Duodenal mucosa (tissue), 2 donors: ENCODE data around the gene RPL10.

Experiments
- H3K27ac ChIP-seq: one replicate; pipeline ENCODE4 v1.7.0; 2013; ENCODE audit warnings: low read depth, low read length
- H3K27me3 ChIP-seq, 2 donors: one replicate each; pipeline ENCODE4 v1.7.0; 2013; ENCODE audit warnings: low read length in 2 of 2, control low read depth in 1 of 2; ENCODE audit not compliant: insufficient read depth in 2 of 2, control insufficient read depth in 1 of 2
- H3K36me3 ChIP-seq, 2 donors: one replicate each; pipeline ENCODE4 v1.7.0; 2013; ENCODE audit warnings: low read length in 2 of 2, control low read depth in 1 of 2; ENCODE audit not compliant: insufficient read depth in 2 of 2, control insufficient read depth in 1 of 2
- H3K4me1 ChIP-seq, 2 donors: one replicate each; pipeline ENCODE4 v1.7.0; 2013; ENCODE audit warnings: low read length in 2 of 2, control low read depth in 1 of 2; ENCODE audit not compliant: insufficient read depth in 2 of 2, control insufficient read depth in 1 of 2
- H3K4me3 ChIP-seq, 2 donors: one replicate each; pipeline ENCODE4 v1.7.0; 2013; ENCODE audit warnings: low read length in 2 of 2, low read depth in 1 of 2
- H3K9ac ChIP-seq, 2 donors: one replicate each; pipeline ENCODE4 v1.7.0; 2013; ENCODE audit warnings: low read length in 2 of 2, low read depth in 1 of 2
- H3K9me3 ChIP-seq, 2 donors: one replicate each; pipeline ENCODE4 v1.7.0; 2013; ENCODE audit warnings: low read length in 2 of 2, control low read depth in 1 of 2; ENCODE audit not compliant: control insufficient read depth in 1 of 2

Gene RPL10

GRCh38 chrX:154397888-154398667 is at the start of gene RPL10:
RPL10 (plus strand) TSS chrX:154398377; CDS start chrX:154398520, 143 bp downstream.
- Histone ChIP-seq H3K4me1 (peaks cover 12 to 16% of the 10 kb centered on the region in 2 donors), H3K27ac (peak within 1 kb of the TSS; percentile 97), H3K36me3 (peaks cover 19 to 23% of the 10 kb centered on the region in 2 donors), H3K4me3 (peak within 1 kb of the TSS; percentile 80 to 90), H3K27me3 (no peaks in the 10 kb centered on the region), H3K9ac (peak within 1 kb of the TSS; percentile 94 to 99), H3K9me3 (no peaks in the 10 kb centered on the region)

DNA sequence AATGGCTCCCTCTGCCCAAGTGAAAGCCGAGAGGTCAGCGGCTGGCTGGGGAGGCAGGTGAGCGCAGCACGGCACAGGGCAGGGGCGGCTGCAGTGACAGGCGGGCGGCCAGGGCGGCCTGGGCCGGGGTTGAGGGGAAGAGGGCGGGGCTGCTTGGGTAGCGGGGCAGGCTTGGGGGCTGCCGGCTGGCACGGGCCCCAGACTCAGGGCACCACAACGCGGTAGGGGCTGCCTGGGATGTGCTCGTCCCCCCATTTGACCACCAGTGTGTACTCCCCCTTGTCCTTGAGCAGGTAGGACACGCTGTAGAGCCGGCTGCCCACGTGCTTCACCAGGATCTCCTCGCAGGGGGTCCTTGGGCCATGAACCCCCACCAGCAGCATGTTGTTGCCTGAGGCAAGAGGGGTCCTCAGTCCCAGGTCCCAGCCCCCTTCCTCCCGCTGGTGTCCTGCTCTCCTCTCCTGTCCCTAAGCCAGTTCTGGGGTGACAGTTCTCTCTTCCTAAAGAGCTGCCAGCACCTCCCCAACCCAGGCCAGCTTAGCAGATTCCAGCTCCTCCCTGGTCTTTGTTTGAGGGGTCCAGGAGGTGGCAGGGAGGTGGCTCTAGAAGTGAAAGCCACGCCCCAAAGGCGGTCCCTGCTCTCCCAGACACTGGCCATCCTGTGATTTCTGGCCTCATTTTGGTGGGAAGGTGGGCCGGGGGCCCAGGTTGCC is 49.4 kb upstream of the RPL10 start:
- H3K9me3 ChIP-seq, result no peaks in the 10 kb centered on the region
- no peak overlapping the region for H3K9ac ChIP-seq
- H3K4me1 ChIP-seq, result peaks cover 19 to 23% of the 10 kb centered on the region in 2 donors
- no peak overlapping the region for H3K27ac ChIP-seq
- H3K4me3 ChIP-seq, result no peak overlapping the region
- peaks cover 5 to 21% of the 10 kb centered on the region in 2 donors for H3K36me3 ChIP-seq
- no peaks in the 10 kb centered on the region for H3K27me3 ChIP-seq

DNA sequence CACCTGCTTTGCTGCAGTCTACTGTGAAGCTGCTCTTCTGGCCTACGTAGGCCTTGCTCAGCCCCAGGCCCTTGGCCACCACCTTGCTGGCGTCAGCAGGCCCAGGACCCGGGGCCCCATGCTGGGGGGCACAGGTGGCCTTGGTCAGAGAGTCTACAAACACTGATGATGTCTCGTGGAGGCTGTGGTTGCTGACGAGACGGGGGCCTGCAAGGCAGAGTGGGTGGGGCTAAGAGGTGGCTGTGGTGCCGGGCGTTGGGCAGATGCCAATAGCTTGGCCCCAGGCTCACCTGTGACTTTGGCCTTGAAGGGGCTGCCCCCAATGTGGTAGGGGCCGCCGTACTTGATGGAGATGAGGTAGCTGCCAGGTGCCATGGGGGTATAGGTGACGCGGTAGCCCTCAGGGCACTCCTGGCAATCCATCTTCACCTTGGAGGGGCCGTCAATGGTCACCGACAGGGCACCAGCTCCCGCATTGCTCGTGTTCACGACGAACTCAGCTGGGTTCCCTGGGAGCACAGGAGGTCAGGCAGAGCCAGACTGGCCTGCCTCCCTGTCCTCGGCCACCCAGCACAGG is 48.7 kb upstream of the RPL10 start:
- peaks cover 5 to 26% of the 10 kb centered on the region in 2 donors for H3K36me3 ChIP-seq
- H3K27me3 ChIP-seq, result no peaks in the 10 kb centered on the region
- H3K9me3 ChIP-seq, result no peaks in the 10 kb centered on the region
- H3K4me1 ChIP-seq, result peaks cover 19 to 23% of the 10 kb centered on the region in 2 donors
- no peak overlapping the region for H3K4me3 ChIP-seq
- H3K27ac ChIP-seq, result no peak overlapping the region
- no peak overlapping the region for H3K9ac ChIP-seq

DNA sequence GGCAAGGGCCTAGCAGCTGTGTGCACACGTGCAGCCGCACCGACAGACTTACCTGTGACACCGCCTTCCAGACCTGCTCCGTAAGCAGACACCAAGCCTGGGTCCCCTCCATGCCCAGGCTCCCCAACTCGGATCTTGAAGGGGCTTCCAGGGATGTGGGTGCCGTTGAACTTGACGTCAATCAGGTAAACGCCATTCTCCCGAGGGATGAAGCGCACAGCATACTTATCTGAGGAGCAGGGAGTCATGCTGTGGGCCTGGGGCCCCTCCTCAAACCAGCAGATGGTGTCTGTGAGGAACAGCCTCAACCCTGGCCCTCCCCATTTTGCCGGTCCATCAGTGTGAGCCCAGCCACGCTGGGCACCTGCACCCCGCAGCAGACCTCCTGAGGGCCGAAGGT is 48.2 kb upstream of the RPL10 start:
- no peak overlapping the region for H3K4me3 ChIP-seq
- no peak overlapping the region for H3K27ac ChIP-seq
- H3K9me3 ChIP-seq, result no peaks in the 10 kb centered on the region
- H3K27me3 ChIP-seq, result no peaks in the 10 kb centered on the region
- H3K4me1 ChIP-seq, result peaks cover 19 to 23% of the 10 kb centered on the region in 2 donors
- H3K36me3 ChIP-seq, result peaks cover 5 to 26% of the 10 kb centered on the region in 2 donors
- peak overlapping the region in 1 of 2 donors; percentile 54 for H3K9ac ChIP-seq

- Histone ChIP-seq H3K36me3 (peaks cover 5 to 26% of the 10 kb centered on the region in 2 donors), H3K9ac (peak overlapping the region; percentile 48 to 54), H3K4me1 (peaks cover 19 to 23% of the 10 kb centered on the region in 2 donors), H3K27me3 (no peaks in the 10 kb centered on the region), H3K4me3 (peak overlapping the region in 1 of 2 donors; percentile 15), H3K9me3 (no peaks in the 10 kb centered on the region), H3K27ac (peak overlapping the region; percentile 32)
Measured at GRCh38 chrX:154350429-154351182, 47.6 kb upstream of the RPL10 start.

DNA sequence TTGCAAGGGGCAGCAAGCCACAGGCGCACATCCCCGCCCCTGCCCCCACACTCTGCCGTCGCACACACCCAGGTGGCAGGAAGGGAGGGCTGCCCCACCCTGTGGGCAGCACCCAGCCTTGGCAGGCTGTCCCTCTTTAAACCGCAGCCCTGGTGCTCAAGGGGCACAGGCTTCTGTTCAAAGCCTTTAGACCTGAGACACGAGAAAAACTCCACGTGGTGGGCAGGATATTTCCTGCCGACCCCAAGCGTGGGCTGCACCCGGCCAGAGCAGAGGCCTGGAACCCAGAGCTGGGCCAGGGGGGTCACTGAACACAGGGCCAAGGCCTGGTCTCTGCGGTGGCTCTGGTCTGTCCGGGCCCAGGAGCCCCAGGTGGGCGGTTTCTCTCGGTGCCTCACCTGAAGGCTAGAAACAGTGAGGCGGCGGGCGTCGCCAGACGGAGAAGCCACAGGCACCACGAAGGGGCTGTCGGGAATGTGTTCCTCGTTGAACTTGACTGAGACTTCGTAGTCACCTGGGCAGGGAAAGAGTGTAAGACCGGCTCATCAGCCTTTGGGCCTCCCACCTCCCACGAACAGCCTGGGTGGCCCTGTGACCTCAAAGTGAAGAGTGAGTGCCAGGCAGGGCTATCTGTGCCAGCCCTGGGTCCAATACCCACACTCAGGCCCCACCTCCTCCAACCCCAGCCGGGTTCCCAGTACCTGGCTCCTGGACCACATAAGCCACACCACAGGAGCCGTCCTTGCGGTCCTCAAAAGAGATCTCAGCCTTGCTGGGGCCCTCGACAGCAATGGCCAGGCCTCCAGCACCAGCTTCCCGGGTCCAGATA is 46.8 kb upstream of the RPL10 start:
- Histone ChIP-seq H3K27ac (peak overlapping the region; percentile 32), H3K36me3 (peaks cover 5 to 26% of the 10 kb centered on the region in 2 donors), H3K9ac (no peak overlapping the region), H3K9me3 (no peaks in the 10 kb centered on the region), H3K4me1 (peaks cover 19 to 23% of the 10 kb centered on the region in 2 donors), H3K27me3 (no peaks in the 10 kb centered on the region), H3K4me3 (no peak overlapping the region)

GRCh38 chrX:154352012-154352401 is 46.2 kb upstream of the RPL10 start:
- Histone ChIP-seq H3K27ac (no peak overlapping the region), H3K4me1 (peaks cover 19 to 23% of the 10 kb centered on the region in 2 donors)

GRCh38 chrX:154352466-154352865 is 45.7 kb upstream of the RPL10 start:
- peaks cover 14 to 19% of the 10 kb centered on the region in 2 donors for H3K4me1 ChIP-seq
- peaks cover 5 to 29% of the 10 kb centered on the region in 2 donors for H3K36me3 ChIP-seq
- no peak overlapping the region for H3K27ac ChIP-seq

More at GRCh38 chrX:154352012-154352401, 46.2 kb upstream of the RPL10 start:
- Histone ChIP-seq H3K9ac (no peak overlapping the region), H3K9me3 (no peaks in the 10 kb centered on the region), H3K27me3 (no peaks in the 10 kb centered on the region), H3K4me3 (no peak overlapping the region), H3K36me3 (peaks cover 5 to 26% of the 10 kb centered on the region in 2 donors)

GRCh38 chrX:154353172-154353843 is 44.9 kb upstream of the RPL10 start:
- no peak overlapping the region for H3K4me3 ChIP-seq
- H3K9ac ChIP-seq, result no peak overlapping the region
- H3K27me3 ChIP-seq, result no peaks in the 10 kb centered on the region
- peaks cover 14 to 18% of the 10 kb centered on the region in 2 donors for H3K4me1 ChIP-seq
- H3K27ac ChIP-seq, result no peak overlapping the region
- H3K9me3 ChIP-seq, result no peaks in the 10 kb centered on the region
- H3K36me3 ChIP-seq, result peaks cover 7 to 36% of the 10 kb centered on the region in 2 donors

More at GRCh38 chrX:154352466-154352865, 45.7 kb upstream of the RPL10 start:
- Histone ChIP-seq H3K9me3 (no peaks in the 10 kb centered on the region), H3K9ac (no peak overlapping the region), H3K27me3 (no peaks in the 10 kb centered on the region), H3K4me3 (no peak overlapping the region)
